Left lobe of liver (tissue), 2 donors: ENCODE measurements around the gene MICU1. TPM values are rescaled to one million over a fixed set of nuclear protein-coding genes. Genes with fewer than 3 reads are reported as not detected.

Source experiments
- ATAC-seq: fragments of 200-7000 bp; cut with Tn5 transposase; one replicate; pipeline ENCODE4 v1.9.1; 2020; ENCODE audit warnings: mild to moderate bottlenecking, moderate library complexity
- DNase-seq: peaks from one replicate; pipeline ENCODE4 v3.0.0-alpha.2; 2020; ENCODE audit warnings: low spot score
- total RNA-seq: library from RNA; stranded (reverse); gene quantifications from one replicate; pipeline ENCODE4 v1.2.1, GENCODE V29; 2021
- donor health status: DM: no; HTN: no; CAD: no; lungs with moderate emphysema.
- donor health status: DM: no; HTN: yes; CAD: no.

Gene MICU1
- total RNA-seq, 1 donor from 2014 or later = 41.8 TPM

- ATAC-seq (peak; percentile 74), DNase-seq (peak; percentile 98)
Observed at GRCh38 chr10:72319416-72320254, 306.2 kb downstream of the MICU1 start.

GRCh38 chr10:72318418-72319262 lies 307.2 kb downstream of the MICU1 start:
- no peak for DNase-seq
- ATAC-seq = no peak

Other genes with a start within 250 kb of the MICU1 start
- gene MCU, start 66.1 kb upstream of the MICU1 start, total RNA-seq = 6.6 TPM